Spleen (tissue), 11 donors: ENCODE data around the gene ID2. TPM values are rescaled to one million over a fixed set of nuclear protein-coding genes. Genes with fewer than 3 reads are reported as not detected.
A peak's percentile ranks its signal among the peaks of the same experiment; 100 is the strongest.

ENCODE experiments used
- DNase-seq: peaks from one replicate; pipeline ENCODE4 v3.0.0-alpha.2; 2020
- H3K27ac ChIP-seq, 8 donors: fragments of 200-600 bp; sonication (generic) in 7 of 8; 1 replicate in 4 of 8; 2 replicates in 4 of 8; pipeline versions ENCODE4 v1.5.0 to v1.8.0; 2016 to 2021; ENCODE audit warnings: inconsistent platforms in 4 of 8, mild to moderate bottlenecking in 4 of 8, moderate library complexity in 1 of 8
- H3K27me3 ChIP-seq, 7 donors: fragments of 200-600 bp; sonication (generic) in 6 of 7; replicated peaks in 1 of 7; 1 replicate in 4 of 7; 2 replicates in 3 of 7; pipeline versions ENCODE4 v1.5.0 to v1.8.0; 2016 to 2021; ENCODE audit warnings: inconsistent platforms in 3 of 7, mild to moderate bottlenecking in 1 of 7
- H3K36me3 ChIP-seq, 6 donors: fragments of 200-600 bp; sonication (generic) in 5 of 6; 1 replicate in 4 of 6; 2 replicates in 2 of 6; pipeline versions ENCODE4 v1.5.0 to v1.8.0; 2016 to 2021; ENCODE audit warnings: inconsistent platforms in 2 of 6
- H3K4me1 ChIP-seq, 6 donors: fragments of 200-600 bp; sonication (generic) in 5 of 6; 1 replicate in 3 of 6; 2 replicates in 3 of 6; pipeline versions ENCODE4 v1.5.0 to v1.8.0; 2016 to 2021; ENCODE audit warnings: inconsistent platforms in 3 of 6
- H3K4me3 ChIP-seq, 8 donors: fragments of 200-600 bp; sonication (generic) in 7 of 8; 1 replicate in 4 of 8; 2 replicates in 4 of 8; pipeline versions ENCODE4 v1.5.0 to v1.8.0; 2016 to 2021; ENCODE audit warnings: inconsistent platforms in 4 of 8, mild to moderate bottlenecking in 4 of 8, moderate library complexity in 2 of 8
- H3K9me3 ChIP-seq, 8 donors: fragments of 200-600 bp; sonication (generic) in 7 of 8; 1 replicate in 4 of 8; 2 replicates in 4 of 8; pipeline versions ENCODE4 v1.5.0 to v1.8.0; 2016 to 2021; ENCODE audit warnings: inconsistent platforms in 4 of 8
- POLR2A ChIP-seq, 3 donors: fragments of 450-650 bp; IDR thresholded peaks; one replicate each; pipeline ENCODE4 v1.5.1; 2017; ENCODE audit warnings: antibody characterized with exemption in 3 of 3, mild to moderate bottlenecking in 1 of 3
- POLR2AphosphoS5 ChIP-seq, 3 donors: sonication (generic); formaldehyde crosslinking; IDR thresholded peaks; one replicate each; pipeline ENCODE4 v1.5.1; 2017; ENCODE audit warnings: antibody characterized with exemption in 3 of 3
- WGBS, 5 donors: extraction: QIAGEN DNeasy Blood & Tissue Kit in 3 of 5; methylation state at CpG; one replicate each; pipeline versions ENCODE4 v1.1.5 to v1.1.7; 2013 to 2018; 5-methylcytosine and 5-hydroxymethylcytosine counted together
- intact Hi-C: fragments of 100-400 bp; cut with DNase I; formaldehyde crosslinking; loops from one replicate; pipeline ENCODE4 v1.15.0; 2023; ENCODE audit warnings: low total_unique reads
- polyA plus RNA-seq, 3 donors: library from polyadenylated mRNA; stranded (reverse); fragments of 200-250 nt; gene quantifications; one replicate each; pipeline ENCODE4 v1.2.1, GENCODE V29; 2013
- total RNA-seq, 7 donors: library from RNA; depleted of rRNA in 3 of 7; stranded (reverse); fragments of >200 nt in 3 of 7; fragmentation: NEBNext Ultra II Directional in 4 of 7; extraction: Animal tissue kit (Norgen Biotek cat#: 25700) in 4 of 7; gene quantifications; one replicate each; pipeline versions ENCODE4 v1.1.0 to v1.2.1, GENCODE V29; 2016 to 2021
- TF ChIP-seq, protein P1 (sequence below), 11 experiments: fragments of 200-600 bp in 7 of 11; fragments of 450-650 bp in 4 of 11; sonication (generic) in 4 of 11; IDR thresholded peaks in 8 of 11; conservative IDR thresholded peaks in 3 of 11; 1 replicate in 7 of 11; 2 replicates in 4 of 11; pipeline versions ENCODE4 v1.4.0 to v1.8.0; 2016 to 2021; ENCODE audit warnings: antibody characterized with exemption in 11 of 11, inconsistent platforms in 4 of 11, mild to moderate bottlenecking in 1 of 11
- donor health status: healthy with polysubstance abuse.
- donor health status: DM: no; HTN: no; CAD: no; lungs with moderate emphysema.
- donor health status: DM: no; HTN: no; CAD: no.
- donor health status: Bipolar disorder and iron deficiency.
- donor health status: healthy.
- donor health status: DM: no; HTN: no; CAD: no.
- donor health status: DM: yes; HTN: yes; CAD: no.

Gene ID2
- total and polyA plus RNA-seq, 10 donors = 42.8 to 343 (median 90.1) TPM

DNA sequence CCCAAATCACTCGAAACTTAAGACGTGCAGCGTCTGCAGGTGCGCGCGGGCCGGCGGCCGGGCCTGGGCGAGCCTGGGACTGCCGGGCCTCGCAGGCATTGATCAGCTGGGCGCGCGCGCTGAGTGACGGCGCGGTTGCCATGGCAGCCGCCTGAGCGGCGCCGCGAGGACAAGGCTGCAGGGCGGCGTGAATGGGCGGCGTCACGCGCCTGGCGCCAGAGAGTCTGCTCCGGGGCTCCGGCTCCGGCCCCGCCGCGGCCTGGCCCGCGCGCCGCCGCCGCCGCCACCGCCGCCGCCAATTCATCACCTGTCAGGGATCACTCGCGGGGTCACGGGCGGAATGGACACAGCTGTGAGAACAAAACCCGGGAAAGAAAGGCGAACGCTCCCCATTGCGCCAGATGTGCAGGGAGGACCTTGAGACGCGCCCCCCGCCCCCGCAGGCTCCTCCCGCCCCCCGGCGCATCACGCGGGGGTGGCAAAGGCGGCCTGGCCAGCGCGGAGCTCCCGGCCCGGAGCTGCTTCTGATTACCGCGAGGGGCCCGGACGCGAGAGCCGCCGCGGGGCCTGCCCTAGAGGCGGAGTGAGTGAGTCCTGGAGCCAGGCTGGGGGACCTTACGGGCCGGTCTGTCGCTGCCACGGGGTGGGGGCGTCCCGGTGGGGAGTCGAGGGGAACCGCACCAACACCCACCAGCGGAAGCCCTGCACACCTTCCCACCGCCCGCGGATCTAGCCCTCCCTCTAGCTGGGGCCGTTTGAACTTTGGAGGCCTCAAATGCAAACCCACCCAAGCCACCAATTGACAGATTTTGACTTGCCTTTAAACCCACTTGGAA is 2.9 kb upstream of the ID2 start:
- intact Hi-C loops = no loop called here
- peak overlapping the region; percentile 21 to 75 (median 48) for H3K4me3 ChIP-seq
- H3K27ac ChIP-seq = peak overlapping the region; percentile 83 to 96 (median 92)
- no peaks in the 10 kb centered on the region for H3K36me3 ChIP-seq
- WGBS, 5 donors = 1% methylated on average over 42 to 91 of the region's 91 CpGs
- peaks cover 14 to 69% (median 53%) of the 10 kb centered on the region in 6 donors for H3K4me1 ChIP-seq
- TF ChIP-seq POLR2A (IDR thresholded peaks at IDR 0.05) (no peak), POLR2AphosphoS5 (IDR thresholded peaks at IDR 0.05) (peak; percentile 6 to 84 (median 84))
- TF ChIP-seq, protein P1, sequence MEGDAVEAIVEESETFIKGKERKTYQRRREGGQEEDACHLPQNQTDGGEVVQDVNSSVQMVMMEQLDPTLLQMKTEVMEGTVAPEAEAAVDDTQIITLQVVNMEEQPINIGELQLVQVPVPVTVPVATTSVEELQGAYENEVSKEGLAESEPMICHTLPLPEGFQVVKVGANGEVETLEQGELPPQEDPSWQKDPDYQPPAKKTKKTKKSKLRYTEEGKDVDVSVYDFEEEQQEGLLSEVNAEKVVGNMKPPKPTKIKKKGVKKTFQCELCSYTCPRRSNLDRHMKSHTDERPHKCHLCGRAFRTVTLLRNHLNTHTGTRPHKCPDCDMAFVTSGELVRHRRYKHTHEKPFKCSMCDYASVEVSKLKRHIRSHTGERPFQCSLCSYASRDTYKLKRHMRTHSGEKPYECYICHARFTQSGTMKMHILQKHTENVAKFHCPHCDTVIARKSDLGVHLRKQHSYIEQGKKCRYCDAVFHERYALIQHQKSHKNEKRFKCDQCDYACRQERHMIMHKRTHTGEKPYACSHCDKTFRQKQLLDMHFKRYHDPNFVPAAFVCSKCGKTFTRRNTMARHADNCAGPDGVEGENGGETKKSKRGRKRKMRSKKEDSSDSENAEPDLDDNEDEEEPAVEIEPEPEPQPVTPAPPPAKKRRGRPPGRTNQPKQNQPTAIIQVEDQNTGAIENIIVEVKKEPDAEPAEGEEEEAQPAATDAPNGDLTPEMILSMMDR (IDR thresholded peaks at IDR 0.05 in 8 of 11, conservative IDR thresholded peaks at IDR 0.05 in 3 of 11) = peak in 3 of 11 experiments; percentile 0 to 13 (median 4)
- peaks cover 0 to 87% (median 24%) of the 10 kb centered on the region in 7 donors for H3K27me3 ChIP-seq
- peak; percentile 96 for DNase-seq
- peaks cover 5 to 24% (median 13%) of the 10 kb centered on the region in 8 donors for H3K9me3 ChIP-seq

DNA sequence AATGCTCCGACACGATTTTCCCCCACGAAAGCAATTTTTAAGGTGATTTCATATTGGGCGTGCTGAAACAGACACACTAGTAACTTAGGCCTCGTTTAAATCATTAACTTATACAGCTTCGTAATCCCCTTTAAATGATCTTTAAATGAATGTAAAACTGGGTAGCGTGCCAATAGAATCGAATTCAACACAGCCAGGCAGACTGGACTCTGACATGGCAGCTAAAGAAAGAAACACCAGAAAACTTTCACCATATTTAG is 2.4 kb upstream of the ID2 start:
- WGBS, 5 donors = 27 to 38% (median 36%) methylated on average over 8 of the region's 8 CpGs
- intact Hi-C loops = no loop called here
- H3K4me1 ChIP-seq = peaks cover 14 to 74% (median 54%) of the 10 kb centered on the region in 6 donors

DNA sequence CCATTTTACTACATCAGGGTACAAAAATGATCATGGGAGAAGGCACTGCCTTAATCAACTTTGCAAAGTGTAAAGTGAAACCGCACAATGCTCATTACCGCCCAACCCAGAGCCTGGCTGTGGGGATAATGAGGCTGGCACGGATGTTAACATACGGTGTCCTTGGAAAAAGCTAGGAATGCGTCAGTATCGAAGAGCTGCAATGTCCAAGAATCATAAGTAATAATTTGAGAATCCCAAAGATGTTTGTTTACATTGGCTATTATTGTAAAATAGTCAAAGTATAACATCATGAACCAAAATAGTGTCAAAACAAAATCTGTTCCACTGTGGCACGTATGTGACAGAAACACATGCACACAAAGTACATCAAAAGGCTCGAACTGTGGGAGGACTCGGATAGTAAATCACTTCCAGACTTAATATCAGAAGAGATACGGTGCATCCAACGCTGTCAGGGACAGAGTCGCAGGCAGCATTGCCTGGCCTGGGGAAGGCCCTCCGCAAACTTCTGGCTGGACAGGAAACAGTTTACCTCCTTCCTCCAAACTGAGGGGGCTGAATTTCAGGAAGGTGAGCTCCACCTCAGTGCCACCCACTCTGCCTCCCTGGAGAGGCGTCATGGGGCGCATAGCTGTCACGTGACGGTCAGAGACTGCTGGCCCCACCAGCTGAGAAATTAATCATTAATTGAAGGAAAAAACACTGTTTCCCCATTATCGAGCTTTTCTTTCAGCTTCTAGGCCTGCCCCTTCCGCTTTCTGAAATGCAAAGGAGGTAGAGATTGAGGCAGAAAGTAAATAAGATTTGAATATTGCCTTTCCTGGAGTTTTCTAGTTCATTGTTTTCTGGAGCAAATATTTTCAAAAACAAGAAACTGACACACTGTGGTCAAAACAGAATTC is 1.8 kb upstream of the ID2 start:
- Histone ChIP-seq H3K36me3 (no peaks in the 10 kb centered on the region), H3K4me1 (peaks cover 17 to 80% (median 60%) of the 10 kb centered on the region in 6 donors), H3K27me3 (peaks cover 0 to 89% (median 24%) of the 10 kb centered on the region in 7 donors), H3K9me3 (peaks cover 0 to 12% (median 1%) of the 10 kb centered on the region in 8 donors), H3K27ac (peak overlapping the region; percentile 83 to 96 (median 92)), H3K4me3 (peak overlapping the region in 7 of 8 donors; percentile 24 to 75 (median 49))
- DNase-seq = no peak
- TF ChIP-seq, protein P1 (IDR thresholded peaks at IDR 0.05 in 8 of 11, conservative IDR thresholded peaks at IDR 0.05 in 3 of 11) = no peak
- TF ChIP-seq POLR2AphosphoS5 (IDR thresholded peaks at IDR 0.05) (peak in 1 of 3 donors; percentile 41), POLR2A (IDR thresholded peaks at IDR 0.05) (no peak)
- WGBS, 5 donors = 51 to 74% (median 63%) methylated on average over 19 of the region's 19 CpGs
- intact Hi-C loops = loop anchor here (5.0 kb wide), 1 partner anchor 1583 kb away; no protein-coding TSS in a partner anchor

More for the DNA sequence above, 2.4 kb upstream of the ID2 start:
- Histone ChIP-seq H3K9me3 (peaks cover 4 to 18% (median 7%) of the 10 kb centered on the region in 8 donors), H3K4me3 (peak overlapping the region; percentile 21 to 75 (median 48)), H3K27me3 (peaks cover 0 to 88% (median 24%) of the 10 kb centered on the region in 7 donors), H3K36me3 (no peaks in the 10 kb centered on the region), H3K27ac (peak overlapping the region; percentile 83 to 96 (median 92))
- TF ChIP-seq POLR2A (IDR thresholded peaks at IDR 0.05) (no peak), POLR2AphosphoS5 (IDR thresholded peaks at IDR 0.05) (no peak)
- TF ChIP-seq, protein P1 (IDR thresholded peaks at IDR 0.05 in 8 of 11, conservative IDR thresholded peaks at IDR 0.05 in 3 of 11) = no peak
- no peak for DNase-seq
